Natural killer cell (primary cell): ENCODE data around the gene SCN7A. TPM values are rescaled to one million over a fixed set of nuclear protein-coding genes. Genes with fewer than 3 reads are reported as not detected.

Experiments used
- ATAC-seq, 3 donors: fragments of 150-1000 bp in 2 of 3; fragments of 200-7000 bp in 1 of 3; cut with Tn5 transposase; 1 replicate in 1 of 3; 2 replicates in 2 of 3; pipeline ENCODE4 v1.10.0; 2021; ENCODE audit warnings: mild to moderate bottlenecking in 2 of 3, moderate library complexity in 2 of 3
- DNase-seq, 2 donors: peaks; one replicate each; pipeline versions ENCODE4 v3.0.0 to v3.0.0-alpha.2; 2013 to 2021; ENCODE audit warnings: mixed read lengths in 1 of 2
- H3K27ac ChIP-seq: one replicate; pipeline ENCODE4 v1.5.1; 2013; ENCODE audit warnings: mild to moderate bottlenecking, low read length
- H3K27me3 ChIP-seq: one replicate; pipeline ENCODE4 v1.6.1; 2013; ENCODE audit warnings: low read length; ENCODE audit not compliant: control insufficient read depth, insufficient read depth
- H3K36me3 ChIP-seq: one replicate; pipeline ENCODE4 v1.6.1; 2013; ENCODE audit warnings: low read length; ENCODE audit not compliant: control insufficient read depth, insufficient read depth
- H3K4me1 ChIP-seq: one replicate; pipeline ENCODE4 v1.6.1; 2013; ENCODE audit warnings: low read length; ENCODE audit not compliant: control insufficient read depth, insufficient read depth
- H3K4me3 ChIP-seq: one replicate; pipeline ENCODE4 v1.5.1; 2013; ENCODE audit warnings: low read length
- H3K9me3 ChIP-seq: one replicate; pipeline ENCODE4 v1.6.1; 2013; ENCODE audit warnings: low read length; ENCODE audit not compliant: control insufficient read depth, insufficient read depth
- H3K27ac Mint-ChIP-seq, 2 donors: one replicate each; pipeline ENCODE4 v1.8.0; 2022; ENCODE audit warnings: mild to moderate bottlenecking in 2 of 2, mixed read lengths in 2 of 2, moderate library complexity in 1 of 2
- H3K27me3 Mint-ChIP-seq, 2 donors: one replicate each; pipeline ENCODE4 v1.8.0; 2022; ENCODE audit warnings: low read depth in 2 of 2, mixed read lengths in 2 of 2
- H3K36me3 Mint-ChIP-seq: one replicate; pipeline ENCODE4 v1.8.0; 2022; ENCODE audit warnings: mixed read lengths
- H3K4me1 Mint-ChIP-seq, 2 donors: one replicate each; pipeline ENCODE4 v1.8.0; 2022; ENCODE audit warnings: mixed read lengths in 2 of 2
- H3K4me3 Mint-ChIP-seq: one replicate; pipeline ENCODE4 v1.8.0; 2022; ENCODE audit warnings: mild to moderate bottlenecking, moderate library complexity, mixed read lengths
- H3K9me3 Mint-ChIP-seq, 2 donors: one replicate each; pipeline ENCODE4 v1.8.0; 2022; ENCODE audit warnings: mixed read lengths in 2 of 2
- CTCF ChIP-seq: fragments of 200-600 bp; IDR thresholded peaks from one replicate; pipeline ENCODE4 v1.8.0; 2022; ENCODE audit warnings: antibody characterized with exemption
- WGBS: methylation state at CpG from one replicate; pipeline ENCODE4 v1.1.7; 2013; ENCODE audit warnings: missing lambda C conversion rate; ENCODE audit not compliant: insufficient coverage; 5-methylcytosine and 5-hydroxymethylcytosine counted together
- intact Hi-C: fragments of 100-400 bp; cut with micrococcal nuclease; formaldehyde crosslinking; loops from one replicate; pipeline ENCODE4 v1.14.2; 2022
- total RNA-seq, 4 donors: library from RNA; stranded (reverse); fragments of 120-200 nt in 1 of 4; gene quantifications; one replicate each; pipeline versions ENCODE4 v1.2.3 to v1.2.4, GENCODE V29; 2013 to 2022

SCN7A gene
- total RNA-seq, 3 donors from 2014 or later (not counting 1 experiment from before 2014, with no cell fraction given) = not detected

GRCh38 chr2:166513952-166514351 is 19.9 kb upstream of the SCN7A start:
- no peaks in the 10 kb centered on the region for H3K36me3 Mint-ChIP-seq
- ATAC-seq (no peak), DNase-seq (no peak)
- intact Hi-C loops = no loop called here
- Histone ChIP-seq H3K4me1 (no peaks in the 10 kb centered on the region), H3K36me3 (no peaks in the 10 kb centered on the region), H3K27ac (no peak overlapping the region), H3K9me3 (no peaks in the 10 kb centered on the region), H3K27me3 (no peaks in the 10 kb centered on the region), H3K4me3 (no peak overlapping the region)
- H3K9me3 Mint-ChIP-seq = peaks cover 2 to 5% of the 10 kb centered on the region in 2 donors
- H3K27ac Mint-ChIP-seq = no peak overlapping the region
- no peak for TF ChIP-seq CTCF
- no peak overlapping the region for H3K4me3 Mint-ChIP-seq
- WGBS = 100% methylated on average over 1 of the region's 1 CpG
- H3K4me1 Mint-ChIP-seq = no peaks in the 10 kb centered on the region
- no peaks in the 10 kb centered on the region for H3K27me3 Mint-ChIP-seq

- 100% methylated on average over 1 of the region's 1 CpG for WGBS
- intact Hi-C loops = no loop called here
- Histone ChIP-seq H3K9me3 (no peaks in the 10 kb centered on the region), H3K27me3 (no peaks in the 10 kb centered on the region), H3K4me1 (no peaks in the 10 kb centered on the region), H3K4me3 (no peak overlapping the region), H3K27ac (no peak overlapping the region), H3K36me3 (no peaks in the 10 kb centered on the region)
- no peaks in the 10 kb centered on the region for H3K36me3 Mint-ChIP-seq
- H3K4me3 Mint-ChIP-seq = no peak overlapping the region
- ATAC-seq (no peak), DNase-seq (no peak)
- peaks cover 6 to 7% of the 10 kb centered on the region in 2 donors for H3K9me3 Mint-ChIP-seq
- H3K27me3 Mint-ChIP-seq = no peaks in the 10 kb centered on the region
- TF ChIP-seq CTCF = no peak
- no peaks in the 10 kb centered on the region for H3K4me1 Mint-ChIP-seq
- H3K27ac Mint-ChIP-seq = no peak overlapping the region
Observed at GRCh38 chr2:166499281-166499680, 5.2 kb upstream of the SCN7A start.

GRCh38 chr2:166491461-166491860 is 2.6 kb downstream of the SCN7A start:
- peak in 1 of 3 donors; percentile 43 for ATAC-seq
- no peaks in the 10 kb centered on the region for H3K27me3 ChIP-seq
- no peaks in the 10 kb centered on the region for H3K36me3 Mint-ChIP-seq
- no peaks in the 10 kb centered on the region for H3K4me1 ChIP-seq
- no peak overlapping the region for H3K27ac Mint-ChIP-seq
- intact Hi-C loops = no loop called here
- peaks cover 3 to 9% of the 10 kb centered on the region in 2 donors for H3K9me3 Mint-ChIP-seq
- DNase-seq = no peak
- H3K4me3 Mint-ChIP-seq = no peak overlapping the region
- no peak overlapping the region for H3K27ac ChIP-seq
- no peaks in the 10 kb centered on the region for H3K9me3 ChIP-seq
- no peak overlapping the region for H3K4me3 ChIP-seq
- no peaks in the 10 kb centered on the region for H3K36me3 ChIP-seq
- 0% methylated on average over 1 of the region's 1 CpG for WGBS
- H3K4me1 Mint-ChIP-seq = no peaks in the 10 kb centered on the region
- TF ChIP-seq CTCF = no peak
- no peaks in the 10 kb centered on the region for H3K27me3 Mint-ChIP-seq

- no peak for ATAC-seq
- Histone ChIP-seq H3K27me3 (no peaks in the 10 kb centered on the region), H3K4me3 (no peak overlapping the region), H3K9me3 (no peaks in the 10 kb centered on the region), H3K27ac (no peak overlapping the region), H3K4me1 (no peaks in the 10 kb centered on the region), H3K36me3 (no peaks in the 10 kb centered on the region)
- no peak for DNase-seq
- H3K36me3 Mint-ChIP-seq = no peaks in the 10 kb centered on the region
- intact Hi-C loops = no loop called here
- H3K4me3 Mint-ChIP-seq = no peak overlapping the region
- 88% methylated on average over 1 of the region's 1 CpG for WGBS
- H3K27me3 Mint-ChIP-seq = no peaks in the 10 kb centered on the region
- H3K9me3 Mint-ChIP-seq = peaks cover 6 to 7% of the 10 kb centered on the region in 2 donors
- no peak for TF ChIP-seq CTCF
- no peak overlapping the region for H3K27ac Mint-ChIP-seq
- H3K4me1 Mint-ChIP-seq = no peaks in the 10 kb centered on the region
Observed at GRCh38 chr2:166487171-166487570, 6.9 kb downstream of the SCN7A start.
